GM23338 (cell line): Measurements from ENCODE around the gene WWOX. TPM values are rescaled to one million over a fixed set of nuclear protein-coding genes. Genes with fewer than 3 reads are reported as not detected.

Source experiments
- ATAC-seq: fragments of 200-7000 bp; cut with Tn5 transposase; 3 replicates; pipeline ENCODE4 v1.9.1; 2020
- DNase-seq: peaks from one replicate; pipeline ENCODE4 v3.0.0-alpha.2; 2015; ENCODE audit warnings: low spot score
- H2AFZ ChIP-seq: fragments of 200-600 bp; sonication (generic); 2 replicates; pipeline ENCODE4 v1.8.0; 2016; ENCODE audit warnings: antibody characterized with exemption, mild to moderate bottlenecking, moderate library complexity
- H3F3A ChIP-seq: fragments of 200-600 bp; sonication (generic); replicated peaks from 2 replicates; pipeline ENCODE4 v1.8.0; 2017; ENCODE audit warnings: antibody characterized with exemption, mixed run types, low read depth
- H3K27ac ChIP-seq: fragments of 200-600 bp; sonication (generic); 2 replicates; pipeline ENCODE4 v1.6.1; 2016; ENCODE audit warnings: low read depth
- H3K27me3 ChIP-seq: fragments of 200-600 bp; sonication (generic); 2 replicates; pipeline ENCODE4 v1.8.0; 2016; ENCODE audit warnings: mild to moderate bottlenecking, mixed run types, moderate library complexity; ENCODE audit not compliant: insufficient read depth
- H3K36me3 ChIP-seq: fragments of 200-600 bp; sonication (generic); 2 replicates; pipeline ENCODE4 v1.8.0; 2016; ENCODE audit warnings: mild to moderate bottlenecking; ENCODE audit not compliant: insufficient read depth
- H3K4me1 ChIP-seq: fragments of 200-600 bp; sonication (generic); 2 replicates; pipeline ENCODE4 v1.8.0; 2016; ENCODE audit warnings: mild to moderate bottlenecking, moderate library complexity; ENCODE audit not compliant: insufficient read depth
- H3K4me2 ChIP-seq: fragments of 200-600 bp; sonication (generic); 2 replicates; pipeline ENCODE4 v1.7.1; 2017; ENCODE audit warnings: mixed run types
- H3K4me3 ChIP-seq: fragments of 200-600 bp; sonication (generic); 2 replicates; pipeline ENCODE4 v1.6.1; 2016; ENCODE audit warnings: mixed run types
- H3K79me2 ChIP-seq: fragments of 200-600 bp; sonication (generic); replicated peaks from 2 replicates; pipeline ENCODE4 v1.8.0; 2017; ENCODE audit warnings: mild to moderate bottlenecking; ENCODE audit not compliant: insufficient read depth
- H3K9me2 ChIP-seq: fragments of 200-600 bp; sonication (generic); 2 replicates; pipeline ENCODE4 v1.8.0; 2017; ENCODE audit not compliant: insufficient read depth
- H4K20me1 ChIP-seq: fragments of 200-600 bp; sonication (generic); replicated peaks from 2 replicates; pipeline ENCODE4 v1.8.0; 2017; ENCODE audit warnings: mild to moderate bottlenecking; ENCODE audit not compliant: insufficient read depth
- H3K27ac Mint-ChIP-seq: 2 replicates; pipeline ENCODE4 v1.8.0; 2020; ENCODE audit warnings: inconsistent platforms, mild to moderate bottlenecking, moderate library complexity, mixed read lengths
- H3K27me3 Mint-ChIP-seq: 3 replicates; pipeline ENCODE4 v1.8.0; 2022; ENCODE audit warnings: low read depth, mild to moderate bottlenecking, moderate library complexity, mixed read lengths, inconsistent platforms; ENCODE audit not compliant: insufficient read depth, poor library complexity
- H3K36me3 Mint-ChIP-seq: 3 replicates; pipeline ENCODE4 v1.8.0; 2021; ENCODE audit warnings: low read depth, mild to moderate bottlenecking, inconsistent platforms, moderate library complexity, mixed read lengths
- H3K4me1 Mint-ChIP-seq: 3 replicates; pipeline ENCODE4 v1.8.0; 2020; ENCODE audit warnings: mild to moderate bottlenecking, inconsistent platforms, mixed read lengths
- H3K4me3 Mint-ChIP-seq: 3 replicates; pipeline ENCODE4 v1.8.0; 2021; ENCODE audit warnings: moderate library complexity, mild to moderate bottlenecking, inconsistent platforms, mixed read lengths
- H3K9me3 Mint-ChIP-seq: 3 replicates; pipeline ENCODE4 v1.8.0; 2020; ENCODE audit warnings: moderate library complexity, mild to moderate bottlenecking, inconsistent platforms, mixed read lengths
- CREB1 ChIP-seq: fragments of 250-450 bp; sonication (Bioruptor Pico); IDR thresholded peaks from 2 replicates; pipeline ENCODE4 v1.5.0; 2020; ENCODE audit warnings: low read depth, mild to moderate bottlenecking, moderate library complexity
- EZH2 ChIP-seq: fragments of 200-600 bp; sonication (generic); IDR thresholded peaks from one replicate; pipeline ENCODE4 v1.8.0; 2017; ENCODE audit warnings: antibody characterized with exemption, mild to moderate bottlenecking, low read depth; ENCODE audit not compliant: unreplicated experiment
- EZH2phosphoT487 ChIP-seq: fragments of 200-600 bp; sonication (generic); IDR thresholded peaks from one replicate; pipeline ENCODE4 v1.8.1; 2018; ENCODE audit warnings: antibody characterized with exemption; ENCODE audit not compliant: unreplicated experiment
- JUNB ChIP-seq: IDR thresholded peaks from one replicate; pipeline ENCODE4 v1.6.1; 2016; ENCODE audit warnings: antibody characterized with exemption; ENCODE audit not compliant: unreplicated experiment
- POLR2AphosphoS5 ChIP-seq: IDR thresholded peaks from 2 replicates; pipeline ENCODE4 v1.6.1; 2016; ENCODE audit warnings: antibody characterized with exemption, low read depth
- STAT1 ChIP-seq: IDR thresholded peaks from one replicate; pipeline ENCODE4 v1.6.1; 2016; ENCODE audit warnings: antibody characterized with exemption; ENCODE audit not compliant: unreplicated experiment
- ZNF114 ChIP-seq: fragments of 250-450 bp; sonication (Bioruptor Pico); IDR thresholded peaks from 2 replicates; pipeline ENCODE4 v1.5.0; 2020; ENCODE audit warnings: mild to moderate bottlenecking, moderate library complexity
- ZNF331 ChIP-seq: fragments of 250-450 bp; sonication (Bioruptor Pico); IDR thresholded peaks from 2 replicates; pipeline ENCODE4 v1.5.0; 2020; ENCODE audit warnings: low read depth, mild to moderate bottlenecking, moderate library complexity
- ZNF462 ChIP-seq: fragments of 250-450 bp; sonication (Bioruptor Pico); IDR thresholded peaks from 2 replicates; pipeline ENCODE4 v1.5.0; 2020; ENCODE audit warnings: mild to moderate bottlenecking, moderate library complexity
- polyA plus RNA-seq: library from polyadenylated mRNA; unstranded; fragments of >200 nt; fragmentation: Nextera tagmentation; extraction: Ambion mirVana; gene quantifications from 2 replicates; pipeline ENCODE4 v1.2.1, GENCODE V29; 2016
- total RNA-seq: library from RNA; depleted of rRNA; stranded (reverse); fragments of >200 nt; shearing (Covaris generic); gene quantifications from 2 replicates; pipeline ENCODE4 v1.2.3, GENCODE V29; 2014

The WWOX gene
- total and polyA plus RNA-seq, 2 experiments from 2014 or later, result 10.0 to 19.3 TPM

DNA sequence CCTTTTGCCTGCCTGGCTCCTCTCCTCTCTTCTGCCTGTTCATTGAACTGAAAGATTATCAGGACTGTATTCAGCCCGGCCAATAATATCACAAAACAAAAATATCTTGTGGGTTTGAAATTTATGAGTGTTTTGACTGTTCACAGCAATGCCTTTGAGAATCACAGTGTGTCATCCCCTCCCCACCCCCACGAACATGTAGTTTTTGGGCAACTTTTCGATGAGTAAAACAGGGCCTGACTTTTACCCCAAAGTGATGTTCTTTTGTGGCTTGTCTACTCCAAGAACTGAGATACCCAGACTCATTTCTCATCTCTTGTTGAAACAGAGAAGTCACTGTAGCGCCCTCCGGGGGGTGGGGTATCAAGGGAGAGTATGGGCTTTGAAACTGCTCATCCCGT lies 675.7 kb downstream of the WWOX start (continued):
- TF ChIP-seq ZNF462 (no peak), JUNB (no peak), POLR2AphosphoS5 (no peak), EZH2 (no peak), ZNF331 (no peak), CREB1 (CRISPR knock-in tag) (no peak)

DNA sequence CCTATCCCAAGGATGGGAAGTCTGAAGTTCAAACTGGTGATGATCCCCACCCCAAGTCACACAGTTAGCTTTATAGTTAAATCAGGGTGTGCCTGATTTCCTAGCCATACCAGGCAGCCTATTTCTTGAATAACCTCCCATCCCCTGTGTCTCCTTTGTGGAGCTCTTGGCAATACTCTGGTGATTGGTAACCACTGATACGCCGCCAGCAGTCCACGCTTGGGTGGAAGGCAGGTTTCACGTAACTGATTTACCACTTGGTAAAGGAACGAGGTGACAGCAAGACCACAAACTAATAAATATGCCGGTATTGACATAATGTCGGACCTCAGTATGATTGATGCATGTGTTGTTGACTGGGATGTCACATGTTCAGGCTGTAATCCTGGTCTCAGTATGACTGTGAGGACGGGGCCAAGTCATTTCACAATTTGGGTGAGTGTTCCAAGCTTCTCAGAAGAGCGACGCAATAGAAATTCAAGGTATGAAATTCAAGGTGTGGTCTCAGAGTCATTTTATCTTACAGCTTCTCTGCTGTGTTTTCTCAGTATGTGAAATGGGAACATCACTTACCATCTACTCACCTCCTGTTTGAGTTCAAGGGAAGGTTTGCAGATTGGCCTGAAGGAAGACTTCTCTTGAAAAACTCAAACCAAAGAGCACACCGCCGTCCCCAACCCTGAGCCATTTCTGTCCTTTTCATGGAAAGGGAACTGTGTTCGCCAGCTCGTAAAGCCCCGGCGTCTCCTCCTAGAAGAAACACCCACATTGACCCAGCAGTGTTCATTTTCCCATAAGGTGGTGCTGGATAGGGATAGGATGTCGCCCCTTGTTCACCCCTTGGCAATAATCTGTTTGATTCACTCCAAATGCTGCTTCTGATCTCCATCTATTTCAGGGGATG lies 678.9 kb downstream of the WWOX start:
- Mint-ChIP-seq H3K9me3 (no peaks in the 10 kb centered on the region), H3K27ac (no peak overlapping the region), H3K4me3 (no peak overlapping the region), H3K27me3 (peaks cover 5% of the 10 kb centered on the region), H3K4me1 (peaks cover 5% of the 10 kb centered on the region; the same call in 2 of the 3 replicates), H3K36me3 (no peaks in the 10 kb centered on the region)
- no peak overlapping the region for H3K4me3 ChIP-seq
- H3K9me2 ChIP-seq, result peaks cover 7% of the 10 kb centered on the region; the same call in 1 of the 2 replicates
- no peak for DNase-seq
- H3K27ac ChIP-seq, result no peak overlapping the region
- H3F3A ChIP-seq, result no peaks in the 10 kb centered on the region
- H3K79me2 ChIP-seq, result no peaks in the 10 kb centered on the region
- H4K20me1 ChIP-seq, result no peaks in the 10 kb centered on the region
- H2AFZ ChIP-seq, result no peak overlapping the region
- no peaks in the 10 kb centered on the region for H3K36me3 ChIP-seq
- no peaks in the 10 kb centered on the region for H3K4me1 ChIP-seq
- ATAC-seq, result no peak
- H3K27me3 ChIP-seq, result no peaks in the 10 kb centered on the region
- H3K4me2 ChIP-seq, result no peak overlapping the region
- no peak for TF ChIP-seq ZNF114
- TF ChIP-seq POLR2AphosphoS5, result no peak
- no peak for TF ChIP-seq EZH2
- TF ChIP-seq CREB1 (CRISPR knock-in tag), result no peak
- no peak for TF ChIP-seq STAT1
- TF ChIP-seq EZH2phosphoT487, result no peak
- TF ChIP-seq ZNF462, result no peak
